ENCODE results near the gene TEX2.
A peak's percentile ranks its signal among the peaks of the same experiment; 100 is the strongest.

Gene TEX2, protein sequence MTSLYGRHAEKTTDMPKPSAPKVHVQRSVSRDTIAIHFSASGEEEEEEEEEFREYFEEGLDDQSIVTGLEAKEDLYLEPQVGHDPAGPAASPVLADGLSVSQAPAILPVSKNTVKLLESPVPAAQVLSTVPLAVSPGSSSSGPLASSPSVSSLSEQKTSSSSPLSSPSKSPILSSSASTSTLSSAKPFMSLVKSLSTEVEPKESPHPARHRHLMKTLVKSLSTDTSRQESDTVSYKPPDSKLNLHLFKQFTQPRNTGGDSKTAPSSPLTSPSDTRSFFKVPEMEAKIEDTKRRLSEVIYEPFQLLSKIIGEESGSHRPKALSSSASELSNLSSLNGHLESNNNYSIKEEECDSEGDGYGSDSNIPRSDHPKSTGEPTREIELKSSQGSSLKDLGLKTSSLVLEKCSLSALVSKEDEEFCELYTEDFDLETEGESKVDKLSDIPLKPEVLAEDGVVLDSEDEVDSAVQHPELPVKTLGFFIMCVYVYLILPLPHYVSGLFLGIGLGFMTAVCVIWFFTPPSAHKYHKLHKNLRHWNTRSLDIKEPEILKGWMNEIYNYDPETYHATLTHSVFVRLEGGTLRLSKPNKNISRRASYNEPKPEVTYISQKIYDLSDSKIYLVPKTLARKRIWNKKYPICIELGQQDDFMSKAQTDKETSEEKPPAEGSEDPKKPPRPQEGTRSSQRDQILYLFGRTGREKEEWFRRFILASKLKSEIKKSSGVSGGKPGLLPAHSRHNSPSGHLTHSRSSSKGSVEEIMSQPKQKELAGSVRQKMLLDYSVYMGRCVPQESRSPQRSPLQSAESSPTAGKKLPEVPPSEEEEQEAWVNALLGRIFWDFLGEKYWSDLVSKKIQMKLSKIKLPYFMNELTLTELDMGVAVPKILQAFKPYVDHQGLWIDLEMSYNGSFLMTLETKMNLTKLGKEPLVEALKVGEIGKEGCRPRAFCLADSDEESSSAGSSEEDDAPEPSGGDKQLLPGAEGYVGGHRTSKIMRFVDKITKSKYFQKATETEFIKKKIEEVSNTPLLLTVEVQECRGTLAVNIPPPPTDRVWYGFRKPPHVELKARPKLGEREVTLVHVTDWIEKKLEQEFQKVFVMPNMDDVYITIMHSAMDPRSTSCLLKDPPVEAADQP

DNA sequence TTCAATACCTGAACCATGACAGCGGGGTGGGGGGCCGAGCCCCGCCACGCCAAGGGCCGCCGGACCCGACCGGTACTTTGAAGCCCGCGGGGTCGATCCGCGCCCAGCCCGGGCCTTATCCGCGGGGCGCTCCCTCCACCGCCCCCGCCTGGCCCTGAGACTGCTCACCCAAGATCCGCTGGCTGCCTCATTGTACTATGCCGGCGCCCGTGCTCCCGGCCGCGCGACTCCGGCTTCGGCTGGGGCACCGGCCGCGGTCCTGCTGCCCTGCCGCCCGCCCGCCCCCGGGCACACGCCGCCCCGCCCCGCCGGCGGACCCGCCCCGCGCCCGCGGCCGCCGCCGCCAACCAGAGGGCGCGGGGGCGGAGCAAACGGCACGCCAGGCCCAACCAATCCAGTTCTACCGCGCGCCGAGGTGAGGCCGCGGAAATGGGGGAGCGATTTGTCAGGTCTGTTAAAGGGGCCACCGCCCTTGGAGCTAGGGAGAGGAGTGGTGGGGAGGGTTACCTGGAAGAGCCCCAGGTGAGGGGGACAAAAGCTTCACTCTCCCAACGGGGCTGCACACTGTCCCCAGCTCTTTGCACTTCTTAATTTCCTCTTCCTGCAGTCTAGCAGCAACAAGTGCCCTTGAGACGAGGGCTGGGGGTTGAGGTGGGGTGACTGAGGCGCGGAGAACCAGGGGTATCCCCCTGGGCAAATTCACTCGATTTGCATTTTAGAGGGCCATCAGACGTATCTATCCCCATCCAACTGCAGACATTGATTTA, at the start of gene TEX2:
TSS of gene TEX2 (minus strand) at position 261 of the 767 bp plus-strand sequence. CDS start 49,043 bp downstream, outside the sequence.
- Mint-ChIP-seq H3K9me3 (no peaks in the 10 kb centered on the region), H3K4me3 (peak within 1 kb of the TSS; percentile 89 to 97), H3K27ac (peak within 1 kb of the TSS; percentile 93 to 96), H3K27me3 (no peaks in the 10 kb centered on the region), H3K4me1 (peaks cover 39% of the 10 kb centered on the region)
- DNase-seq = peak; percentile 89 to 90
- ATAC-seq = peak; percentile 89

DNA sequence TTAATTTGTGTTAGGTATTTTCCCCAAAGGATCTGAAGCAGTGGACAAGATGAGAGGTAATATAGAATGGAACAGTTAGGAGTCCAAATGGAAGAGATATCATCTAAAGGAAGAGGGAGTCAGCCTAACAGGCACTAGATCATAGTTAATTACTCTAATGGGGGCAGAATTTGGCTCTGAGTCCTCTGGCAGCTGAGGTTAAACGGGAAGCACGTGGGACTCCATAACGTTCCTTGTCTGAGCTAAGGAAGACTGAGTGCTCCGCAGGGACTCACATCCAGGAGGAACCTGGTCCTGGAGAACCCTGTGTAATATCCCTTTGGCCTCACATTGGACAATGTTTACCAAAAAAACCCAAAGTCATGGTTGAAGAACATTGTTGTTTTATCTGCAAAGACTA, 46.6 kb upstream of the TEX2 start:
- H3K9me3 Mint-ChIP-seq = no peaks in the 10 kb centered on the region
- no peak for DNase-seq
- ATAC-seq = no peak
- no peaks in the 10 kb centered on the region for H3K27me3 Mint-ChIP-seq
- no peaks in the 10 kb centered on the region for H3K4me1 Mint-ChIP-seq
- H3K4me3 Mint-ChIP-seq = no peak overlapping the region
- no peak overlapping the region for H3K27ac Mint-ChIP-seq

DNA sequence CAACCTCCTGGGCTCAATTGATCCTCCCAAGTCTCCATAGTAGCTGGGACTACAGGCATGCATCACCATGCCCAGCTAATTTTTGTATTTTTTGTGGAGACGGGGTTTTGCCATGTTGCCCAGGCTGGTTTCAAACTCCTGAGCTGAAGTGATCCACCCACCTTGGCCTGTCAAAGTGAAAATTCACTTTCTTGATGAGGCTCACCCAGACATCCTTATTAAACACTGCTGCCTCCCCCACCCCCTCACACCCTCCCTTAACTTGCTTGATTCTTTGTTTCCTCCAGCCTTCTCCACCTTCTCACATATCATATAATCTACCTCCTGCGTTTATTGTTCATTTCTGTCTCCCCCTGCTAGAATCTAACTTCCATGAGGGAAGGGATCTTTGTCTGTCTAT, 46.0 kb upstream of the TEX2 start:
- DNase-seq (no peak), ATAC-seq (no peak)
- H3K9me3 Mint-ChIP-seq = no peaks in the 10 kb centered on the region
- H3K27me3 Mint-ChIP-seq = no peaks in the 10 kb centered on the region
- H3K4me3 Mint-ChIP-seq = no peak overlapping the region
- H3K4me1 Mint-ChIP-seq = no peaks in the 10 kb centered on the region
- no peak overlapping the region for H3K27ac Mint-ChIP-seq

DNA sequence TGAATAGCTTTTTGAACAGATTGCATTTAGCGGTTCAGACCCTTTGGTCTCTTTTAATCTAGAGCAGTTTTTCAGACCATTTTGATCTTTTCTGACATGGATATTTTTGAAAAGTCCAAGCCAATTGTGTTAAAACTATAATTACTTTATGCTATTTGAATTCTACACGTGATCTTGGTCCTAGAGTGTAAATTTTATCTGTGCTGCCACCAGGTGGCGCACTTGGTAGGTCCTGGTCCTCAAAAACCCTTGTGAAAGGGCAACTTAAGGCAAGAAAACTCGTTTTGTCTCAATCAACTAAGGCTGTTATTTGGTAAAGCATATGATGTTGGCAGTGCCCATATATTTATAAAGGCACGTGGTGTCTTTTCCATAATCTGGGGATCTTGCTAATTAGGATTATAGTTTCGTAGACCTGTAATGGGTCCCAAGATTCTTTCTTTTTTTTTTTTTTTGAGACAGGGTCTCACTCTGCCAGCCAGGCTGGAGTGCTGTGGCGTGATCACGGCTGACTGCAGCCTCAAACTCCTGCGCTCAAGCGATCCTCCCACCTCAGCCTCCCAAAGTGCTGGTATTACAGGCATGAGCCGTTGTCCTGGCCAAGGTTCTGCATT, 43.9 kb upstream of the TEX2 start:
- Mint-ChIP-seq H3K4me1 (no peaks in the 10 kb centered on the region), H3K4me3 (no peak overlapping the region), H3K9me3 (no peaks in the 10 kb centered on the region), H3K27ac (no peak overlapping the region), H3K27me3 (no peaks in the 10 kb centered on the region)
- DNase-seq = peak; percentile 61 to 64
- ATAC-seq = peak; percentile 64

DNA sequence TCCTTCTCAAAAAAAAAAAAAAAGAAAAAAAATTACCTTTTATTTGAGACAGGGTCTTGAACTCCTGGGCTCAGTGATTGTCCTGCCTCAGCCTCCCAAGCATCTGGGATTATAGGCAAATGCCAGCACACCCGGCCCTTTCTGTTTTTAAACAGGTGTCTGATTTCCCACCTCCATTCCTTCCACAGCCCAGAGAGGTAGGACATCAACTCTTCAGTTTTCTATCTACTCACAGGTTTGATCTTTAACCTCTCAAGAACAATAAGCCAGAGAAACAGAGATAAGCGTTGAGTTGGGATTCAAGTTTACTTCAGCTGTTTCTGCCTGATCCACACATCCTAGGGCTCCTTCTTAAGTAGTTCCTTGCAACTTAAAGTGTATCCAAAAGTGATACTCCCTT, 41.5 kb upstream of the TEX2 start:
- DNase-seq (no peak), ATAC-seq (no peak)
- no peak overlapping the region for H3K4me3 Mint-ChIP-seq
- no peaks in the 10 kb centered on the region for H3K4me1 Mint-ChIP-seq
- H3K27me3 Mint-ChIP-seq = no peaks in the 10 kb centered on the region
- no peaks in the 10 kb centered on the region for H3K9me3 Mint-ChIP-seq
- no peak overlapping the region for H3K27ac Mint-ChIP-seq

DNA sequence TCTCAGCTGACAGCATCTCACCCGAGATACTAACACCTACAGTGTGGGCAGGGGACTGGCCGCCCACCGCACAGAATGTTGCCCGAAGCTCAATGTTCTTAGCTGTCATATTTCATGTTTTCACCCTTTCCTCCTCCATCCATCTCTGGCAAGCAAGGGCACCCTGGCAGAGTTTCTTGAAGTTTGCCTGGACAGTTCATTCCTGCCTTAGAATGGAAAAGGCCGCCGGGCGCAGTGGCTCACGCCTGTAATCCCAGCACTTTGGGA, 37.6 kb upstream of the TEX2 start:
- ATAC-seq (no peak), DNase-seq (no peak)
- Mint-ChIP-seq H3K27ac (no peak overlapping the region), H3K4me1 (no peaks in the 10 kb centered on the region), H3K9me3 (no peaks in the 10 kb centered on the region), H3K4me3 (no peak overlapping the region), H3K27me3 (no peaks in the 10 kb centered on the region)

DNA sequence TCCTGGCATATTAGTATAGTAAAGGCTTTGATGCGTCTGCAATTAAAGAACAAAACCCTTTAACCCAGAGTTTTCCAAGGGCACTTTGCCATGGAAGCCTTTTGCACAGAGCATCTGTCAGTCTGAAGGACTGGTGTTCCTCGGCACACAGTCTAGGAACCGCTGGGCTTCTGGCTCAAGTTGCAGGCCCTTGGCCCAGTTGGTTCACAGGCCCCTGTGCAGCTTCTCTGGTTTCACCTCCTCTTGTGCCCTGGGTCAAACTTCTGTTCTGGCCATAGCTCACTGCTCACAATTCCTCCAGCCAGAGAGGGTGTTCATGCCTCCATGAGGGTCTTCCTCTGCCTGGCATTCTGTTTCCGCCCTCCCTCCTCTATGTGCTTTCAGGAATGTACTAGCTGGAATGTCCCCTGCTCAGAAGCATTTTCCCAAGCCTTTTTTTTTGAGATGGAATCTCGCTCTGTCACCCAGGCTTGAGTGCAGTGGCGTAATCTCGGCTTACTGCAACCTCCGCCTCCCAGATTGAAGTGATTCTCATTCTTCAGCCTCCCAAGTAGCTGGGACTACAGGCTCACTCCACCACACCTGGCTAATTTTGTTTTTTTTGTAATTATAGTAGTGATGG, 34.5 kb upstream of the TEX2 start:
- no peaks in the 10 kb centered on the region for H3K27me3 Mint-ChIP-seq
- ATAC-seq (no peak), DNase-seq (no peak)
- H3K4me1 Mint-ChIP-seq = no peaks in the 10 kb centered on the region
- no peaks in the 10 kb centered on the region for H3K9me3 Mint-ChIP-seq
- no peak overlapping the region for H3K27ac Mint-ChIP-seq
- no peak overlapping the region for H3K4me3 Mint-ChIP-seq

DNA sequence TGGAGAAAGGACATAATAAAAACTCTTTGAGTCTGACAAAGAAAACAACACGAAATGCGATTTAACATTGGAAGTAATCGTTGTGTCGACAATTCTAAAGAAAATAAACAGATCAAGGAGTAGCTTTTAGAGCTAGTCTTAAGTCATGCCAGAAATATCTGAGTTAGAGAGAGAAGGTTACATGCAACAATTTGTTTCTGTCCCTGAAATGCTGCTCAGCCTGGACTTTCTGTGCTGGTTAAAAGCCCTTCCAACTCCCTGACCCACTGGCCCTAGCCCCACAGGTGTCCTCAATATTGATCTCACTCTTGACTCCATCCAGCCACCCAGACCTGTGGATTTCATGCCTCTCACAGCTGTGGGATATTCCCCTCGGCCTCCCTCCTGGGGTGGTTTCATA, 33.2 kb upstream of the TEX2 start:
- DNase-seq (no peak), ATAC-seq (no peak)
- Mint-ChIP-seq H3K4me1 (no peaks in the 10 kb centered on the region), H3K9me3 (peaks cover 5 to 8% of the 10 kb centered on the region in 2 donors), H3K27me3 (no peaks in the 10 kb centered on the region), H3K27ac (peak overlapping the region in 1 of 2 donors; percentile 40), H3K4me3 (no peak overlapping the region)

DNA sequence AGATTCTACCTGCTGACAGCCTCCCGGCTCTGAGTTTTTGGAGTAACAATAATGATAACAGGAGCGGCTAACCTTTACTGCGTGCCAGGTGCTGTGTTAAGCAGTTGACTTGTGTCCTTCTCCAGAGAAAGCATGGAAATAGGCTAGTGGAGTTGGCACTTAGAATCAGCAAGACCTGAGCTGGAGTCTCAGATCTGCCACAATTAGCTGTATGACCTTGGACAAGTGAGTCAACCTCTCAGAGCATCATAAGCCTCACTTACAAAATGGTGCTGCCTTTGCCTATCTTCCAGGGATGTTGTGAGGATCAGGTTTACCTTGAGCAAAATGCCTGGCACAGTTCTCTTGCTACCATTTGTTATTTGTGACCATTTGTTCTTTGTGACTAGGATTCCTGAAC, 32.1 kb upstream of the TEX2 start:
- Mint-ChIP-seq H3K4me3 (no peak overlapping the region), H3K27me3 (no peaks in the 10 kb centered on the region), H3K9me3 (peaks cover 13 to 16% of the 10 kb centered on the region in 2 donors), H3K27ac (no peak overlapping the region), H3K4me1 (no peaks in the 10 kb centered on the region)
- ATAC-seq (no peak), DNase-seq (no peak)

DNA sequence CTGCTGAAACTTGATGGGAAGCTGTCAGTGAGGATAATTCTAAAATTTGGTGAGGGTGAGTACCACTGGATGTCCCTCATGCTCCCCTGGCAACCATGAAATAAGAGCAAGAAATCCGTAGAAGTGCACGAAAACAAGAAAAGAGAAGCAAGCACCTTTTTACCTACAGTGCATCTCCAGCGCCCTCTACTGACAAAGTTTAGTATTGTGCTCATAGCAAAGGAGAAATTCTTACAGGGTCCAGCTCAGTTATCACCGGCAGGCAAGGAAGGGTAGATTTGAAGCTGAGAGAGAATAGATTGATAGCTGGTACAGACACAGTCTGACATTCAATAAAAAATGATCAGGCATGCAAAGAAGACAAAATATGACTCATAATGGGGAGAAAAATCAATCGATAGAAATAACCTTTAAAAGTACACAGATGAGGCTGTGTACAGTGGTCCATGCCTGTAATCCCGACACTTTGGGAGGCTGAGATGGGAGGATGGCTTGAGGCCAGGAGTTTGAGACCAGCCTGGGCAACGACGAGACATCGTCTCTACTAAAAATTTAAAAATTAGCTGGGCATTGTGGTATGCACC, 28.3 kb upstream of the TEX2 start:
- Mint-ChIP-seq H3K27me3 (no peaks in the 10 kb centered on the region), H3K4me3 (no peak overlapping the region), H3K4me1 (no peaks in the 10 kb centered on the region), H3K27ac (no peak overlapping the region), H3K9me3 (peaks cover 13 to 16% of the 10 kb centered on the region in 2 donors)
- DNase-seq (no peak), ATAC-seq (no peak)

DNA sequence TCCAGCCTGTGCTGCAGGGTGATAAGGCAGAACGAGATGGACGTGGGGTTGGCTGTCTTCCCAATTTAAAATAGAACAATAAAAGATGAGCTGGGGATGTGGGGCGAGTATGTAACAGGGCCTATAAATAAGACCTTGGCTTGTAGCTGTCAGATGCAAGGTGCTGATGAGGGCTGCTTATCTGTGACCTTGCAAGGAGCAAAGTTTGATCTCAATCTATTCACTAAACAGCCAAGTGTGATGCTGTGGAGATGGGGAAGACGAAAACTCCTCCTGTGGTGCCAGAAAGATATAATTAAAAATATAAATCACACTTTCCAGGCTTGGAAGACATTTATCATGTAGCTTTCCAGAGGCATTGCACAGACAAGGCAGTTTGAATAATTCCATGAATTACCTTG, 26.7 kb upstream of the TEX2 start:
- Mint-ChIP-seq H3K27ac (no peak overlapping the region), H3K27me3 (no peaks in the 10 kb centered on the region), H3K4me1 (peaks cover 5% of the 10 kb centered on the region), H3K9me3 (peaks cover 13 to 16% of the 10 kb centered on the region in 2 donors), H3K4me3 (no peak overlapping the region)
- DNase-seq (no peak), ATAC-seq (no peak)

DNA sequence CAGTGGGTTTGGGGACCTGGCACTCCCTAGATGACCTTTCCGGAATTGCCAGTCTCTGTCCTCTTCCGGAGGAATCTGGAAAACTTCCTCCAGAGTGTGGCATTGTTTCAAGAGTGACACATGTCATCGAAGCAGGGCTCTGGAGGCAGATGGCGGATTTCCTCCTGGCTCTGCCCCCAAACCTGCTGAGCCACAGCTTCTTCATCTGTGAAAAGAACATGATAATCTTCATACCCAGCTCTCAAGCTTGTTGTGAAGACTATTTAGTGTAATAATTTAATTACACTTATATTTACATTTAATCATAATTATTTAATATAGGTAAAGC, 19.7 kb upstream of the TEX2 start:
- Mint-ChIP-seq H3K9me3 (no peaks in the 10 kb centered on the region), H3K27ac (no peak overlapping the region), H3K4me3 (no peak overlapping the region), H3K27me3 (no peaks in the 10 kb centered on the region), H3K4me1 (peaks cover 16% of the 10 kb centered on the region)
- DNase-seq (no peak), ATAC-seq (no peak)

DNA sequence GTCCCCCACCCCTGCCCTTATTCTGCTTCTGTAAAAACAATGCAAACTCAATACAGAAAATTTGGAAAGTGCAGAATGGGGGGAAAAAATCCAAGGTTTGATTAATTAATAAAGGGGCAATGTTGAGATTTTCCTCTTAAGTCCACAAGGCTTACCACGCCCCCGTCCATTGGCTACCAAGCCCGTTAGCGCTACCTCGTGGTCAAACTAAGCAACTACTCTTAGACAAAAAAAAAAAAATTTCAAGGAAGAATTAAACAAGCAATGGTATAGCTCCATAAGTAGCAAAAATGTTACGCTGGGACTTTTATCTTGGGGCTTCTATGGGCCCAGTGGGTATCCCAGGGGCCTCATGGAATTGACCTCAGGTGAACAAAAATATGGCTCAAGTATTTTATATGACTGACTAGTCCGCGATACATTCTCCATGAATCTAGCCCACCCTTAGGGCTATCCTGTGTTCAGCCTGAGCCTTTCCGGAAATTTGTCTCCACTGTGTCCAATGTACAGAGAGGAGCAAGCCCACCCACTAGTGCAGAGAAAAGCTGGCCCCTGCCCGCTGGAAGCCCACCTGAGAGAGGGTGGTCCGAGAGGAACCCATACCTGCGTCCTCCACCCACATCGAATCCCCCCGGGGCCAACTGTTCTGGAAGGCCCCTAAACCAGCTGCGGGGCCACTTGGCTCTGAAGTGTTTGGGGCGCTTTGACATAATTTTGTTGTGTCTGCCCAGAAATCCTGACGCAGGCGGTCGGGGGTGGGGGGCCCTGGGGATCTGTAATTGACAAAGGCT, 19.1 kb upstream of the TEX2 start:
- peaks cover 16% of the 10 kb centered on the region for H3K4me1 Mint-ChIP-seq
- no peak overlapping the region for H3K27ac Mint-ChIP-seq
- no peak overlapping the region for H3K4me3 Mint-ChIP-seq
- no peaks in the 10 kb centered on the region for H3K9me3 Mint-ChIP-seq
- H3K27me3 Mint-ChIP-seq = no peaks in the 10 kb centered on the region
- DNase-seq = peak; percentile 48 to 54
- peak; percentile 42 for ATAC-seq

DNA sequence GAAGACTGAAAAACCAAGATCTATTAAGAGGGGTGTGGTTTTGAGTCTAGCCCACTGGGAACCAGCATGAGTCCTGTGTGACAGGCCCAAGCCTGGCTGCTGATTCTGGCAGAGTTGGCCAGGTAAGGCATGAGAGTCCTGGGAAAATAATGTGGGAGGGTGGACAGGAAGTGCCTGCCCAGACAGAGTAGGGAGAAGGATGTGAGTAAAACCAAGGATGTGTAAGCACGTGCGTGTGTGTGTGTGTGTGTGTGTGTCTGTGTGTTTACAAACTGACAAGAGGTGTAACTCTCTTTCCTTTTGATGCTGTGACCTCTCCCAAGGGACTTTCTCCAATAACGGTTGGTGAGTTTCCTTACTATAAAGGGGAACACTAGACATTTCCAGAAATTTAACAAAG, 15.6 kb upstream of the TEX2 start:
- H3K9me3 Mint-ChIP-seq = no peaks in the 10 kb centered on the region
- no peak for DNase-seq
- no peak for ATAC-seq
- no peak overlapping the region for H3K4me3 Mint-ChIP-seq
- peaks cover 11% of the 10 kb centered on the region for H3K4me1 Mint-ChIP-seq
- H3K27me3 Mint-ChIP-seq = no peaks in the 10 kb centered on the region
- H3K27ac Mint-ChIP-seq = no peak overlapping the region

Data from stimulated activated naive CD8-positive, alpha-beta T cell treated with anti-CD3 and anti-CD28 coated beads, Interleukin-15, amount 100 ng/mL, for 72 hours (primary cell).